Neural crest cell (in vitro differentiated cells): ENCODE measurements around the gene EEF1AKMT2. TPM values are rescaled to one million over a fixed set of nuclear protein-coding genes. Genes with fewer than 3 reads are reported as not detected.
A peak's percentile ranks its signal among the peaks of the same experiment; 100 is the strongest.

Experiments used
- DNase-seq: peaks from one replicate; pipeline ENCODE4 v3.0.0; 2021; ENCODE audit warnings: low read depth, mixed read lengths, low spot score
- H3K27ac Mint-ChIP-seq: one replicate; pipeline ENCODE4 v1.8.0; 2021; ENCODE audit warnings: mild to moderate bottlenecking, mixed read lengths; ENCODE audit not compliant: unreplicated experiment
- H3K27me3 Mint-ChIP-seq: 2 replicates; pipeline ENCODE4 v1.8.0; 2021; ENCODE audit warnings: low read depth, mild to moderate bottlenecking, mixed read lengths
- H3K36me3 Mint-ChIP-seq: 2 replicates; pipeline ENCODE4 v1.8.0; 2021; ENCODE audit warnings: low read depth, mild to moderate bottlenecking, mixed read lengths
- H3K4me1 Mint-ChIP-seq: 2 replicates; pipeline ENCODE4 v1.8.0; 2021; ENCODE audit warnings: mixed read lengths
- H3K4me3 Mint-ChIP-seq: one replicate; pipeline ENCODE4 v1.8.0; 2021; ENCODE audit warnings: mild to moderate bottlenecking, mixed read lengths
- H3K9me3 Mint-ChIP-seq: 2 replicates; pipeline ENCODE4 v1.8.0; 2021; ENCODE audit warnings: mixed read lengths
- CTCF ChIP-seq: fragments of 200-600 bp; sonication (generic); conservative IDR thresholded peaks from 2 replicates; pipeline ENCODE4 v1.5.0; 2021; ENCODE audit warnings: antibody characterized with exemption, mild to moderate bottlenecking
- total RNA-seq: library from RNA; stranded (reverse); gene quantifications from 2 replicates; pipeline ENCODE4 v1.2.1, GENCODE V29; 2021

EEF1AKMT2 gene
- total RNA-seq, 1 donor from 2014 or later, result 18.2 TPM

GRCh38 chr10:124740369-124741280 lies 51.1 kb downstream of the EEF1AKMT2 start:
- TF ChIP-seq CTCF, result no peak
- Mint-ChIP-seq H3K4me1 (peaks cover 61% of the 10 kb centered on the region), H3K36me3 (no peaks in the 10 kb centered on the region), H3K27ac (no peak overlapping the region), H3K4me3 (peak overlapping the region; percentile 91), H3K27me3 (peaks cover 3% of the 10 kb centered on the region), H3K9me3 (no peaks in the 10 kb centered on the region)
- no peak for DNase-seq

- no peaks in the 10 kb centered on the region for H3K36me3 Mint-ChIP-seq
- peak overlapping the region; percentile 81 for H3K4me3 Mint-ChIP-seq
- H3K27ac Mint-ChIP-seq, result no peak overlapping the region
- H3K27me3 Mint-ChIP-seq, result peaks cover 3% of the 10 kb centered on the region
- no peak for TF ChIP-seq CTCF
- H3K4me1 Mint-ChIP-seq, result peaks cover 54% of the 10 kb centered on the region
- no peaks in the 10 kb centered on the region for H3K9me3 Mint-ChIP-seq
- DNase-seq, result no peak
Observed at GRCh38 chr10:124739986-124740368, 51.7 kb downstream of the EEF1AKMT2 start.

GRCh38 chr10:124739119-124739921 lies 52.4 kb downstream of the EEF1AKMT2 start:
- no peaks in the 10 kb centered on the region for H3K9me3 Mint-ChIP-seq
- no peak for TF ChIP-seq CTCF
- H3K36me3 Mint-ChIP-seq, result no peaks in the 10 kb centered on the region
- H3K27ac Mint-ChIP-seq, result peak overlapping the region; percentile 72
- peaks cover 3% of the 10 kb centered on the region for H3K27me3 Mint-ChIP-seq
- DNase-seq, result no peak
- H3K4me3 Mint-ChIP-seq, result peak overlapping the region; percentile 81
- H3K4me1 Mint-ChIP-seq, result peaks cover 49% of the 10 kb centered on the region

- Mint-ChIP-seq H3K9me3 (no peaks in the 10 kb centered on the region), H3K27me3 (peaks cover 3% of the 10 kb centered on the region), H3K27ac (no peak overlapping the region), H3K4me3 (no peak overlapping the region), H3K4me1 (peaks cover 56% of the 10 kb centered on the region), H3K36me3 (no peaks in the 10 kb centered on the region)
- no peak for TF ChIP-seq CTCF
- DNase-seq, result no peak
Observed at GRCh38 chr10:124738441-124738840, 53.2 kb downstream of the EEF1AKMT2 start.

GRCh38 chr10:124737708-124738107 lies 54.0 kb downstream of the EEF1AKMT2 start:
- no peaks in the 10 kb centered on the region for H3K36me3 Mint-ChIP-seq
- DNase-seq, result no peak

More at GRCh38 chr10:124737708-124738107, 54.0 kb downstream of the EEF1AKMT2 start:
- H3K9me3 Mint-ChIP-seq, result no peaks in the 10 kb centered on the region
- peaks cover 58% of the 10 kb centered on the region for H3K4me1 Mint-ChIP-seq
- H3K27me3 Mint-ChIP-seq, result peaks cover 2% of the 10 kb centered on the region
- no peak for TF ChIP-seq CTCF
- no peak overlapping the region for H3K27ac Mint-ChIP-seq
- H3K4me3 Mint-ChIP-seq, result no peak overlapping the region
